Astrocyte (in vitro differentiated cells and primary cell): ENCODE measurements around the gene ABHD2.

ENCODE experiments used
- EZH2 ChIP-seq: IDR thresholded peaks from 2 replicates; pipeline ENCODE4 v1.6.1; 2012; ENCODE audit warnings: mild to moderate bottlenecking, low read length, inconsistent platforms; ENCODE audit not compliant: insufficient read depth
- TF ChIP-seq, protein P1 (sequence below): IDR thresholded peaks from 2 replicates; pipeline ENCODE4 v1.5.1; 2011; ENCODE audit warnings: low read depth, mild to moderate bottlenecking, inconsistent platforms, low read length, moderate library complexity; ENCODE audit not compliant: insufficient read depth

DNA sequence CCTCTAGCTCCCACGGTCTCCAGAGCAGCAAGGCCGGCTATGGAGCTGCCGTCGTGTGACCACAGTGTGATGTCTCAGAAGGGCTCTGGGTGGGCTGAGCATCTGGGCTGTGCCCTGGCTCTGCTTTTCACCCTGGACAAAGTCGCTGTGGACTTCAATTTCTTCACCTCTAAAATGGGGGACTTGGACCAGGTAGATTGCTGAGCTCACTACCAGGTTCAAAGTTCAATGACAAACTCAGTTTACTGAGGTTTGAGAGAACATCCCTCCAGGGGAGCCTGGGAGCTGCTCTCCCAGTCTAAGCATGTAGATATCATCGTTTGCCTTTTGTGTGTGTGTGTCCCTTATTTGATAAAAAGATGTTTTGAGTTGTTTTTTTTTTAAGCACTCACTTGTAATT is 108.0 kb downstream of the ABHD2 start:
- TF ChIP-seq, protein P1, sequence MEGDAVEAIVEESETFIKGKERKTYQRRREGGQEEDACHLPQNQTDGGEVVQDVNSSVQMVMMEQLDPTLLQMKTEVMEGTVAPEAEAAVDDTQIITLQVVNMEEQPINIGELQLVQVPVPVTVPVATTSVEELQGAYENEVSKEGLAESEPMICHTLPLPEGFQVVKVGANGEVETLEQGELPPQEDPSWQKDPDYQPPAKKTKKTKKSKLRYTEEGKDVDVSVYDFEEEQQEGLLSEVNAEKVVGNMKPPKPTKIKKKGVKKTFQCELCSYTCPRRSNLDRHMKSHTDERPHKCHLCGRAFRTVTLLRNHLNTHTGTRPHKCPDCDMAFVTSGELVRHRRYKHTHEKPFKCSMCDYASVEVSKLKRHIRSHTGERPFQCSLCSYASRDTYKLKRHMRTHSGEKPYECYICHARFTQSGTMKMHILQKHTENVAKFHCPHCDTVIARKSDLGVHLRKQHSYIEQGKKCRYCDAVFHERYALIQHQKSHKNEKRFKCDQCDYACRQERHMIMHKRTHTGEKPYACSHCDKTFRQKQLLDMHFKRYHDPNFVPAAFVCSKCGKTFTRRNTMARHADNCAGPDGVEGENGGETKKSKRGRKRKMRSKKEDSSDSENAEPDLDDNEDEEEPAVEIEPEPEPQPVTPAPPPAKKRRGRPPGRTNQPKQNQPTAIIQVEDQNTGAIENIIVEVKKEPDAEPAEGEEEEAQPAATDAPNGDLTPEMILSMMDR, result no peak
- no peak for TF ChIP-seq EZH2
